OCI-LY3 (cell line): ENCODE measurements around the gene HMOX1.

Experiments
- CTCF ChIP-seq: fragments of 200-600, 300-600 bp; sonication (generic); IDR thresholded peaks from 2 replicates; pipeline ENCODE4 v1.5.1; 2014; ENCODE audit warnings: antibody characterized with exemption, low read length, low read depth
- EZH2phosphoT487 ChIP-seq: fragments of 200-600 bp; shearing (Covaris generic); IDR thresholded peaks from 2 replicates; pipeline ENCODE4 v1.6.1; 2018; ENCODE audit warnings: antibody characterized with exemption, mixed run types, low read depth

- TF ChIP-seq CTCF (no peak), EZH2phosphoT487 (no peak)
Observed at GRCh38 chr22:35431483-35432227, 50.8 kb downstream of the HMOX1 start.
